GM23338 (cell line): ENCODE results near the gene SNU13. TPM values are rescaled to one million over a fixed set of nuclear protein-coding genes. Genes with fewer than 3 reads are reported as not detected.

ENCODE experiments used
- ATAC-seq: fragments of 200-7000 bp; cut with Tn5 transposase; 3 replicates; pipeline ENCODE4 v1.9.1; 2020
- DNase-seq: peaks from one replicate; pipeline ENCODE4 v3.0.0-alpha.2; 2015; ENCODE audit warnings: low spot score
- H2AFZ ChIP-seq: fragments of 200-600 bp; sonication (generic); 2 replicates; pipeline ENCODE4 v1.8.0; 2016; ENCODE audit warnings: antibody characterized with exemption, mild to moderate bottlenecking, moderate library complexity
- H3F3A ChIP-seq: fragments of 200-600 bp; sonication (generic); replicated peaks from 2 replicates; pipeline ENCODE4 v1.8.0; 2017; ENCODE audit warnings: antibody characterized with exemption, mixed run types, low read depth
- H3K27ac ChIP-seq: fragments of 200-600 bp; sonication (generic); 2 replicates; pipeline ENCODE4 v1.6.1; 2016; ENCODE audit warnings: low read depth
- H3K27me3 ChIP-seq: fragments of 200-600 bp; sonication (generic); 2 replicates; pipeline ENCODE4 v1.8.0; 2016; ENCODE audit warnings: mild to moderate bottlenecking, mixed run types, moderate library complexity; ENCODE audit not compliant: insufficient read depth
- H3K36me3 ChIP-seq: fragments of 200-600 bp; sonication (generic); 2 replicates; pipeline ENCODE4 v1.8.0; 2016; ENCODE audit warnings: mild to moderate bottlenecking; ENCODE audit not compliant: insufficient read depth
- H3K4me1 ChIP-seq: fragments of 200-600 bp; sonication (generic); 2 replicates; pipeline ENCODE4 v1.8.0; 2016; ENCODE audit warnings: mild to moderate bottlenecking, moderate library complexity; ENCODE audit not compliant: insufficient read depth
- H3K4me2 ChIP-seq: fragments of 200-600 bp; sonication (generic); 2 replicates; pipeline ENCODE4 v1.7.1; 2017; ENCODE audit warnings: mixed run types
- H3K4me3 ChIP-seq: fragments of 200-600 bp; sonication (generic); 2 replicates; pipeline ENCODE4 v1.6.1; 2016; ENCODE audit warnings: mixed run types
- H3K79me2 ChIP-seq: fragments of 200-600 bp; sonication (generic); replicated peaks from 2 replicates; pipeline ENCODE4 v1.8.0; 2017; ENCODE audit warnings: mild to moderate bottlenecking; ENCODE audit not compliant: insufficient read depth
- H3K9me2 ChIP-seq: fragments of 200-600 bp; sonication (generic); 2 replicates; pipeline ENCODE4 v1.8.0; 2017; ENCODE audit not compliant: insufficient read depth
- H4K20me1 ChIP-seq: fragments of 200-600 bp; sonication (generic); replicated peaks from 2 replicates; pipeline ENCODE4 v1.8.0; 2017; ENCODE audit warnings: mild to moderate bottlenecking; ENCODE audit not compliant: insufficient read depth
- H3K27ac Mint-ChIP-seq: 2 replicates; pipeline ENCODE4 v1.8.0; 2020; ENCODE audit warnings: inconsistent platforms, mild to moderate bottlenecking, moderate library complexity, mixed read lengths
- H3K27me3 Mint-ChIP-seq: 3 replicates; pipeline ENCODE4 v1.8.0; 2022; ENCODE audit warnings: low read depth, mild to moderate bottlenecking, moderate library complexity, mixed read lengths, inconsistent platforms; ENCODE audit not compliant: insufficient read depth, poor library complexity
- H3K36me3 Mint-ChIP-seq: 3 replicates; pipeline ENCODE4 v1.8.0; 2021; ENCODE audit warnings: low read depth, mild to moderate bottlenecking, inconsistent platforms, moderate library complexity, mixed read lengths
- H3K4me1 Mint-ChIP-seq: 3 replicates; pipeline ENCODE4 v1.8.0; 2020; ENCODE audit warnings: mild to moderate bottlenecking, inconsistent platforms, mixed read lengths
- H3K4me3 Mint-ChIP-seq: 3 replicates; pipeline ENCODE4 v1.8.0; 2021; ENCODE audit warnings: moderate library complexity, mild to moderate bottlenecking, inconsistent platforms, mixed read lengths
- H3K9me3 Mint-ChIP-seq: 3 replicates; pipeline ENCODE4 v1.8.0; 2020; ENCODE audit warnings: moderate library complexity, mild to moderate bottlenecking, inconsistent platforms, mixed read lengths
- EZH2 ChIP-seq: fragments of 200-600 bp; sonication (generic); IDR thresholded peaks from one replicate; pipeline ENCODE4 v1.8.0; 2017; ENCODE audit warnings: antibody characterized with exemption, mild to moderate bottlenecking, low read depth; ENCODE audit not compliant: unreplicated experiment
- EZH2phosphoT487 ChIP-seq: fragments of 200-600 bp; sonication (generic); IDR thresholded peaks from one replicate; pipeline ENCODE4 v1.8.1; 2018; ENCODE audit warnings: antibody characterized with exemption; ENCODE audit not compliant: unreplicated experiment
- REST ChIP-seq: IDR thresholded peaks from one replicate; pipeline ENCODE4 v1.6.1; 2018; ENCODE audit warnings: antibody characterized with exemption; ENCODE audit not compliant: unreplicated experiment
- ZNF114 ChIP-seq: fragments of 250-450 bp; sonication (Bioruptor Pico); IDR thresholded peaks from 2 replicates; pipeline ENCODE4 v1.5.0; 2020; ENCODE audit warnings: mild to moderate bottlenecking, moderate library complexity
- ZNF462 ChIP-seq: fragments of 250-450 bp; sonication (Bioruptor Pico); IDR thresholded peaks from 2 replicates; pipeline ENCODE4 v1.5.0; 2020; ENCODE audit warnings: mild to moderate bottlenecking, moderate library complexity
- polyA plus RNA-seq: library from polyadenylated mRNA; unstranded; fragments of >200 nt; fragmentation: Nextera tagmentation; extraction: Ambion mirVana; gene quantifications from 2 replicates; pipeline ENCODE4 v1.2.1, GENCODE V29; 2016
- total RNA-seq: library from RNA; depleted of rRNA; stranded (reverse); fragments of >200 nt; shearing (Covaris generic); gene quantifications from 2 replicates; pipeline ENCODE4 v1.2.3, GENCODE V29; 2014

Gene SNU13
- total and polyA plus RNA-seq, 2 experiments from 2014 or later: 163 to 464 TPM

- H3K9me3 Mint-ChIP-seq: peaks cover 3% of the 10 kb centered on the region; the same call in 2 of the 3 replicates
These were observed 14.1 kb upstream of the SNU13 start for GRCh38 chr22:41702763-41703162.

More at GRCh38 chr22:41702763-41703162, 14.1 kb upstream of the SNU13 start:
- ATAC-seq (no peak), DNase-seq (no peak)
- Histone ChIP-seq H3K4me1 (peaks cover under 1% of the 10 kb centered on the region), H3K79me2 (no peaks in the 10 kb centered on the region), H3K27ac (no peak overlapping the region), H3K4me3 (no peak overlapping the region), H3K9me2 (no peaks in the 10 kb centered on the region), H3F3A (0 out of 2 replicates have a peak, but pooled peaks cover 4% of the 10 kb centered on the region), H3K4me2 (no peak overlapping the region), H4K20me1 (no peaks in the 10 kb centered on the region), H2AFZ (no peak overlapping the region), H3K27me3 (peaks cover 31% of the 10 kb centered on the region), H3K36me3 (no peaks in the 10 kb centered on the region)
- TF ChIP-seq EZH2phosphoT487: no peak
- TF ChIP-seq ZNF462 (CRISPR knock-in tag): no peak
- TF ChIP-seq EZH2: no peak
- no peak for TF ChIP-seq ZNF114 (CRISPR knock-in tag)
- no peak for TF ChIP-seq REST
- no peaks in the 10 kb centered on the region for H3K4me1 Mint-ChIP-seq
- H3K36me3 Mint-ChIP-seq: no peaks in the 10 kb centered on the region; the same call in 2 of the 3 replicates
- peaks cover 14% of the 10 kb centered on the region for H3K27me3 Mint-ChIP-seq
- H3K4me3 Mint-ChIP-seq: no peak overlapping the region
- H3K27ac Mint-ChIP-seq: no peak overlapping the region
